B cell (primary cell): ENCODE measurements around the gene AGXT2.

Experiments
- CTCF ChIP-seq: fragments of 200-600 bp; IDR thresholded peaks from one replicate; pipeline ENCODE4 v1.8.0; 2022; ENCODE audit warnings: antibody characterized with exemption, mild to moderate bottlenecking
- EZH2 ChIP-seq: IDR thresholded peaks from 2 replicates; pipeline ENCODE4 v1.6.1; 2012; ENCODE audit warnings: borderline replicate concordance, low read depth, mild to moderate bottlenecking, moderate library complexity, low read length; ENCODE audit not compliant: insufficient read depth, poor library complexity, severe bottlenecking

GRCh38 chr5:35002459-35002858 is 45.3 kb downstream of the AGXT2 start:
- no peak for TF ChIP-seq CTCF
- TF ChIP-seq EZH2: no peak
